Jurkat, Clone E6-1 (cell line): ENCODE results near the gene SMAD3.

Experiments used
- DNase-seq: peaks from one replicate; pipeline ENCODE4 v3.0.0-alpha.2; 2011; ENCODE audit warnings: low read depth, low spot score
- H3K4me3 ChIP-seq: 2 replicates; pipeline ENCODE4 v1.5.1; 2011; ENCODE audit warnings: mild to moderate bottlenecking, low read length, control low read depth, moderate library complexity

Gene SMAD3

GRCh38 chr15:67183443-67184169 is 118.2 kb downstream of the SMAD3 start:
- H3K4me3 ChIP-seq = no peak overlapping the region
- DNase-seq = no peak

GRCh38 chr15:67184208-67184925 is 119.0 kb downstream of the SMAD3 start:
- H3K4me3 ChIP-seq = no peak overlapping the region
- no peak for DNase-seq

GRCh38 chr15:67185051-67185450 is 119.6 kb downstream of the SMAD3 start:
- no peak overlapping the region for H3K4me3 ChIP-seq

GRCh38 chr15:67185621-67186225 is 120.3 kb downstream of the SMAD3 start:
- peak; percentile 85 for DNase-seq
- H3K4me3 ChIP-seq = no peak overlapping the region

More at GRCh38 chr15:67185051-67185450, 119.6 kb downstream of the SMAD3 start:
- DNase-seq = no peak

GRCh38 chr15:67186226-67186649 is 120.8 kb downstream of the SMAD3 start:
- peak; percentile 7 for DNase-seq
- no peak overlapping the region for H3K4me3 ChIP-seq

GRCh38 chr15:67186688-67187087 is 121.3 kb downstream of the SMAD3 start:
- no peak for DNase-seq
- H3K4me3 ChIP-seq = no peak overlapping the region

GRCh38 chr15:67187351-67187854 is 122.0 kb downstream of the SMAD3 start:
- DNase-seq = no peak
- H3K4me3 ChIP-seq = no peak overlapping the region

GRCh38 chr15:67188551-67189218 is 123.3 kb downstream of the SMAD3 start:
- no peak for DNase-seq
- H3K4me3 ChIP-seq = no peak overlapping the region

- H3K4me3 ChIP-seq = no peak overlapping the region
- no peak for DNase-seq
Observed at GRCh38 chr15:67189326-67190051, 124.1 kb downstream of the SMAD3 start.

- no peak for DNase-seq
- H3K4me3 ChIP-seq = no peak overlapping the region
Observed at GRCh38 chr15:67190326-67190725, 124.9 kb downstream of the SMAD3 start.

- DNase-seq = no peak
Observed at GRCh38 chr15:67190813-67191212, 125.4 kb downstream of the SMAD3 start.

GRCh38 chr15:67192185-67192820 is 126.9 kb downstream of the SMAD3 start:
- peak; percentile 7 for DNase-seq
- no peak overlapping the region for H3K4me3 ChIP-seq

More at GRCh38 chr15:67190813-67191212, 125.4 kb downstream of the SMAD3 start:
- no peak overlapping the region for H3K4me3 ChIP-seq

- no peak for DNase-seq
- no peak overlapping the region for H3K4me3 ChIP-seq
Observed at GRCh38 chr15:67193223-67193990, 128.0 kb downstream of the SMAD3 start.

- H3K4me3 ChIP-seq = no peak overlapping the region
- DNase-seq = no peak
Observed at GRCh38 chr15:67194171-67195114, 129.0 kb downstream of the SMAD3 start.

- no peak for DNase-seq
- no peak overlapping the region for H3K4me3 ChIP-seq
Observed at GRCh38 chr15:67195305-67195704, 129.9 kb downstream of the SMAD3 start.

GRCh38 chr15:67196222-67196621 is 130.8 kb downstream of the SMAD3 start:
- DNase-seq = no peak
- no peak overlapping the region for H3K4me3 ChIP-seq
